H1 (cell line): Measurements from ENCODE around the gene WDFY4. TPM values are rescaled to one million over a fixed set of nuclear protein-coding genes. Genes with fewer than 3 reads are reported as not detected.

Experiments used
- EGR1 ChIP-seq: IDR thresholded peaks from 2 replicates; pipeline ENCODE4 v1.6.1; 2011; ENCODE audit warnings: low read depth, low read length, borderline replicate concordance
- EP300 ChIP-seq, 2 experiments: IDR thresholded peaks; 1 replicate in 1 of 2; 2 replicates in 1 of 2; pipeline ENCODE4 v1.6.1; 2011 to 2012; ENCODE audit warnings: low read depth in 2 of 2, low read length in 2 of 2, mild to moderate bottlenecking in 2 of 2, borderline replicate concordance in 1 of 2, inconsistent platforms in 1 of 2, moderate library complexity in 1 of 2
- GTF2F1 ChIP-seq: IDR thresholded peaks from 2 replicates; pipeline ENCODE4 v1.6.1; 2012; ENCODE audit warnings: low read depth, low read length, improper control_type of control experiment, borderline replicate concordance
- POLR2A ChIP-seq, 2 experiments: IDR thresholded peaks; 1 replicate in 1 of 2; 2 replicates in 1 of 2; pipeline ENCODE4 v1.6.1; 2011; ENCODE audit warnings: low read depth in 2 of 2, low read length in 2 of 2, mild to moderate bottlenecking in 2 of 2; ENCODE audit errors: control extremely low read depth in 1 of 2
- SIN3A ChIP-seq, 2 experiments: IDR thresholded peaks in 1 of 2; conservative IDR thresholded peaks in 1 of 2; 2 replicates each; pipeline ENCODE4 v1.6.1; 2011 to 2012; ENCODE audit warnings: low read length in 2 of 2, improper control_type of control experiment in 1 of 2, low read depth in 1 of 2, mild to moderate bottlenecking in 1 of 2
- SIX5 ChIP-seq: IDR thresholded peaks from 2 replicates; pipeline ENCODE4 v1.6.1; 2011; ENCODE audit warnings: mild to moderate bottlenecking, low read depth, low read length
- SP2 ChIP-seq: IDR thresholded peaks from 2 replicates; pipeline ENCODE4 v1.6.1; 2012; ENCODE audit warnings: mild to moderate bottlenecking, low read length, inconsistent platforms
- polyA plus RNA-seq, 7 experiments: library from polyadenylated mRNA; depleted of rRNA in 3 of 7; stranded (reverse) in 5 of 7; unstranded in 2 of 7; fragments of >200 nt in 5 of 7; fragments of 200-250 nt in 2 of 7; gene quantifications; 1 replicate in 5 of 7; 2 replicates in 1 of 7; 4 replicates in 1 of 7; pipeline versions ENCODE4 v1.2.1 to v1.2.3, GENCODE V29; 2011 to 2013; ENCODE audit warnings: missing spikeins in 2 of 7, mixed read lengths in 2 of 7
- total RNA-seq: library from RNA; stranded (reverse); fragmentation: NEBNext Ultra II Directional; extraction: Animal tissue kit (Norgen Biotek cat#: 25700); gene quantifications from 2 replicates; pipeline ENCODE4 v1.2.1, GENCODE V29; 2021

Gene WDFY4
- total and polyA plus RNA-seq, 2 of the 8 experiments (the other 6 are each of a cell fraction or from before 2014, with no cell fraction given), result not detected

DNA sequence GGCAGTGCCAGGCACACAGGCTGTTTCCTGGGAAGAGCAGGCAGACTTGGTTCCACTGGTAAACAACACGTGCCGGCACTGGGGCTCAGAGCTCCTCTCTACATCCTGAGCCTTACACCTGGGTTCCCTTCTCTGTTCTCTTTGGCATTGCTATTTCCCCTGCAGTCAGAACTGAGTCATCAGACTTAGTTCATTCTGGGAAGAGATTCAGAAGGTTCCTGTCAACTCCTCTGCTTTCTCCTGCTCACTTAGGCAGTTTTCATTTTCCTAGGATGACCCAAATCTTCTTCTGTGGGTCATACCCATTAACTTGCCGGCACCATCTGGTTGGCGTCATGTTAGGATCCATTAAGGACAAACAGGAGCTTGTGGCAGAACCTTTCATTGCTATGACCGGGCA is 288.4 kb downstream of the WDFY4 start (continued):
- TF ChIP-seq SIX5, result no peak
- no peak for TF ChIP-seq GTF2F1
- TF ChIP-seq EP300 (IDR thresholded peaks at IDR 0.05; ENCODE audit: borderline replicate concordance in 1 of 2, low read depth in 2 of 2, low read length in 2 of 2), result no peak
- TF ChIP-seq EGR1, result no peak
- no peak for TF ChIP-seq POLR2A (IDR thresholded peaks at IDR 0.05; ENCODE audit: control extremely low read depth in 1 of 2, low read depth in 2 of 2, low read length in 2 of 2)
- no peak for TF ChIP-seq SP2
- TF ChIP-seq SIN3A (conservative IDR thresholded peaks at IDR 0.05 in 1 of 2, IDR thresholded peaks at IDR 0.05 in 1 of 2; ENCODE audit: low read depth in 1 of 2, low read length in 2 of 2), result no peak
